IPS DF 19.7 (cell line): ENCODE results near the gene LRRC74A.
A peak's percentile ranks its signal among the peaks of the same experiment; 100 is the strongest.
"Not testable (repeated sequence)": the region's sequence is repeated elsewhere in the genome, so short reads cannot be mapped to it uniquely, and the experiment has no call there.

Source experiments
- DNase-seq: peaks from one replicate; pipeline ENCODE4 v3.0.0-alpha.2; 2013; ENCODE audit warnings: low read depth, low spot score

LRRC74A gene

DNA sequence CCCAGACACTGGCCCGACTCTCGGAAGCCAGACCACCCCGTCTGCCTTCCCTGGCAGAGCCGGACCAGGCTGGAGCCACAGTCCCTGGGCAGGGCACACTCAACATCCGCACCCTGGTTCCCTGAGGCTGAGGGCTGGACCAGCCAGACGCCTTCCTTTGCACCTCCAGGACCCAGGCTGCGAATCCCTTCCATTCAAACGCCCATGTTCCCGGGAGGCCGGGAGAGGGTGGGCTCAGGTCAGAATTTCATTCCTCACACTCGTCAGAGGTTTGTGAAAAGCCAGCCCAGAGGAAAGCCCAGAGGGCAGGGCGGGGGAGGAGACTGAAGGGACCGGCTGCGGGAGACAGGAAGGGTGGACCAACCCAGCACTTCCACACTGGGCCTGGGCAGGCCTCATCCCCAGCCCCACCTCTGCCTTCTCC is 58.7 kb downstream of the LRRC74A start:
- DNase-seq: no peak

GRCh38 chr14:76887191-76887590 is 61.0 kb downstream of the LRRC74A start:
- DNase-seq: no peak

DNA sequence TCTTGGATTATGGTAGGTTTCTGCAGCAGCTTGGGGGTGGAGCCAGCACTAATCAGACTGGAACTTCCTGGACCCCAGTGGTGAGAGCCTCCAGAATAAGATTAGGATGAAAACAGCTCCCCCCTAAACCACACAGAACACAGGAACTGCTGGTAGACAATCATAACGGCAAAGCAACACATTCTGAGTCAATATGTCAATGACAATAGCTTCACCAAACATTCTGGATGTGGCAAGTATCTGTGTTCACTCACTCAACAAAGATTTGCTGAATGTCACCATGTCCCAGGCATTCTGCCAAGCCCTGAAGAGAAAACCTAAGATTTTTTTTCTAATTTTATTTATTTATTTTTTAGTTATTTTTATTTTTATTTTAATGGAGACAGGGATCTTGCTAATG is 65.2 kb downstream of the LRRC74A start:
- no peak for DNase-seq

- DNase-seq: no peak
Measured at GRCh38 chr14:76894308-76894707, 68.1 kb downstream of the LRRC74A start.

DNA sequence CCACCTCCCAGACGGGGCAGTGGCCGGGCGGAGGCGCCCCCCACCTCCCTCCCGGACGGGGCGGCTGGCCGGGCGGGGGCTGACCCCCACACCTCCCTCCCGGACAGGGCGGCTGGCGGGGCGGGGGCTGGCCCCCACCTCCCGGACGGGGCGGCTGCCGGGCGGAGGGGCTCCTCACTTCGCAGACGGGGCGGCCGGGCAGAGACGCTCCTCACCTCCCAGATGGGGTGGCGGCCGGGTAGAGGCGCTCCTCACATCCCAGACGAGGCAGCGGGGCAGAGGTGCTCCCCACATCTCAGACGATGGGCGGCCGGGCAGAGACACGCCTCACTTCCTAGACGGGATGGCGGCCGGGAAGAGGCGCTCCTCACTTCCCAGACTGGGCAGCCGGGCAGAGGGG is 71.8 kb downstream of the LRRC74A start:
- DNase-seq: not testable (repeated sequence)

DNA sequence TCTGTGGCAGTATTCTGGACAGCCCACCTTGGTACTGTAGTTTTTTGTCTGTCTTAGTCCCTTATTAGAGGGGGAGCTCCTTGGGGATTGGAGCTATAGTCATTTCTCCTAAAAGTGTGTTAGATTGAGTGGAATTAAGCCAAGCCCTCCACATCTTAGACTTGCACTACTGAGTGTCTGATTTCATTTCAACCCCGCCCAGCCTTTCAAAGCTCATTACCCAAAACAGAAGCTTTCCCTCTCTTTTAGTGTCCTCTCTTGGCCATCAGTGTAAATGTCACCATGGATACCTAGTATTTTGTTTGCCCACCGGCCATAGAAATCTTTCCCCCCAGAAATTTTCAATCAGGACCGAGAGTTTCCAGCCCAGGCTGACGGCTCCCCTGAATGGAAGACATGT is 74.5 kb downstream of the LRRC74A start:
- no peak for DNase-seq

GRCh38 chr14:76901171-76902055 is 75.2 kb downstream of the LRRC74A start:
- no peak for DNase-seq

- DNase-seq: no peak
Measured at GRCh38 chr14:76902591-76902990, 76.4 kb downstream of the LRRC74A start.

- DNase-seq: no peak
Measured at GRCh38 chr14:76904100-76904739, 78.0 kb downstream of the LRRC74A start.

DNA sequence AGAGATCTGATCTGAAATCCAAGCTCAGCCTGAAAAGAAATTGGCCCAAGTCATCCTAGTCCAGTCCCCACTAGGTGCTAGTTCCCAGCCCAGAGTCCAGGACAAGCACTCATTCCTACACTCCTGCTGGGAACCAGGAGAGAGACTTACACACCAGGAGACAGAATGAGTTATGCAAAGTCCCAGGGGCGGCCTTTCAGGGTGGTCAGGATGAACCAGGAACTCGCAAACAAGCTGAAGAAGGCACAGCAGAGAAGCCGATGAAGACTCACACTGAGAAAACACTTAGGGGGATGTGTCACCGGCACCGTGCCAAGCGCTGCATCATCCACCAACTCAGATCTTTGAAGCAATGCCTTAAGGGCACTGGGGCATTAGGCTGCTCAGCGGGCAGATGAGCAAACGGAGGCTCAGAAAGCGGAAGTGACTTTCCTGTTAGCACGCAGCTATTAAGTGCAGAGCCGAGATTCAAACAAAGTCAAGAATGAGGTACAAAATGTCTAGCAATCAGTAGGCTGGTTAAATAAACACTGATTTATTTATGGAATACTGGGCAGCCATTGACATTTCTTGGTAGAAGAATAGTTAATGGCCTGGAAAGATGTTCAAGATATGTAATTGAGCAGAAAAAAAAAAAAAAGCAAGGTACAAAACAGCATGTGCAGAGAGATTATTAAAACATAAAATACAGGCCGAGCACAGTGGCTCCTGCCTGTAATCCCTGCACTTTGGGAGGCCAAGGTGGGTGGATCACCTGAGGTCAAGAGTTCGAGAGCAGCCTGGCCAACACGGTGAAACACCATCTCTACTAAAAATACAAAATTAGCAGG is 78.7 kb downstream of the LRRC74A start:
- no peak for DNase-seq

DNA sequence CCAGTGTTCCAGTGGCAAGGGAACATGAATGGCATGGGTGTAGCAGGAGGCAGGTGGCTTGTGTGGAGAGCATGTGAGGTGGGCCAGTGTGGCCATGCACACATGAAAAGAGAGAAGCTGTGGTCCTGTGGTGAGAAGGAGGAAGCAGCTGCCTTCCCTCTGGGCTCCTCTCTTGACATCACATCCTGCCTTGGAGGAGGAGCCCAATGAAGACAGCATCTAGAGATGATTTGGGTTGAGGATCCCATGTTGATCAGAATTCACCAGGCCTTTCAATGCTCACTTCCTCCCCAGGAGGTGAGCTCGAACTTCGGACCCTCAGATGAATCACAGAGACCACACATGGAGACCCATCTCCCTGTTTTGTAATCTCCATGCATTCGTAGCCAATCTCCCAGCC is 82.6 kb downstream of the LRRC74A start:
- no peak for DNase-seq

DNA sequence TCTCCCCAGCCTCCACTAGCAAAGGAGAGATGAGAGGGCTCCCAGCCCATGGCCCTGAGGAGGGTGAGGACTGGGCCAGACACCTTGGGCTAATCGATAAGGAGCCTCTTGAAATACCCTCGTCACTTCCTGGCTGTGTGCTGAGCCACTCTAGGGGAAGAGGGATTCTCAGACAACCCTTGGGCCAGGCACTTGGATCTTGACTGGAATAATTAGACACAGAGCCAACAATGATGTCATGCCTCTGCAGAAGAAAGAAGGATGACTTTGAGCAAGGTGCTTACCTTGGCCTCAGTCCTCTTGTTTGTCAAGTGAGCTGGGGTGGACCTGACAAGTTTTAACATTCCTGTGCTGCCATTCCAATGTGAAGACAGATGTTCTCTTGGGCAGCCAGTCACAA is 83.1 kb downstream of the LRRC74A start:
- no peak for DNase-seq

- no peak for DNase-seq
Measured at GRCh38 chr14:76910371-76910890, 84.2 kb downstream of the LRRC74A start.

- no peak for DNase-seq
Measured at GRCh38 chr14:76911473-76911872, 85.3 kb downstream of the LRRC74A start.

DNA sequence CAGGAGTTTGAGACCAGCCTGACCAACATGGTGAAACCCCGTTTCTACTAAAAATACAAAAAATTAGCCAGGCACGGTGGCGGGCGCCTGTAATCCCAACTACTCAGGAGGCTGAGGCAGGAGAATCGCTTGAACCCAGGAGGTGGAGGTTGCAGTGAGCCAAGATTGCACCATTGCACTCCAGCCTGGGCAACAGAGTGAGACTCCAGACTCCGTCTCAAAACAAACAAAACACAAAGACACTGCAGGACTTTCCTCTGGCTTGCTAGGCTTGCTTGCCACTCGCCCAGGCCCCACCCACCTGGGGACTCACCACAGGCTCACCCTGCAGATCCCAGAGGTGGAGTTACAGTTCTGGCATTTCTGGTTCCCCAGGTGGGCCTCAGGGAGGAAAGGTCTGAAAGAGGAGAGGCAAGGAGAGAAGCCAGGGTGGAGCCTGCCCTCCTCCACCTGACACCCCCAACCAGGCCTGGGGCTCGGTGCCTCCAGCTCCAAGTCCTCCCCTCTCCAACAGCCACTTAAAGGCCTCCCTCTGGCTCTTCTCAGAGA is 88.4 kb downstream of the LRRC74A start:
- DNase-seq: not testable (repeated sequence)

- no peak for DNase-seq
Measured at GRCh38 chr14:76916040-76916715, 90.0 kb downstream of the LRRC74A start.

DNA sequence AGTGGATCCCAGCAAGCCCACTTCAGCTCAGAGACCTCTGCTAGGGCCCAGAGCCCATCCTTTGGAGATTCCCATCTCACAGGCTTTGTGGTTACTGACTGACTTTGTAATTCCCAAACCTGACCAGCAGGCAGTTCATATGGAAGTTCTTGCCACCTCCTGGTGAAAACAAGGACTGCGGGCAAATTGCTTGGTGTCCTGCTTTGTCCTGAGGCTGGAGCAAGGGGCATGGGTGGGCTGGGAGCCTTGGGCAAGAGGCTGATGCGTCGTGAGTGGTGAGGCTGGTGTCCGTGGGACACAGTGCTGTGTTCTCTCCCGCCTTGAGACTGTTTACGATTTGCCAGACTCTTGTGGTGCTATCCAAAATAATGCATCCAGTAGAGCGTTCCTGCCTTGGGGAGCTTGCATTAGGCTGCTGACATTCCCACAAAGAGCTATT is 91.0 kb downstream of the LRRC74A start:
- DNase-seq: peak; percentile 88

GRCh38 chr14:76917745-76918255 is 91.6 kb downstream of the LRRC74A start:
- no peak for DNase-seq

DNA sequence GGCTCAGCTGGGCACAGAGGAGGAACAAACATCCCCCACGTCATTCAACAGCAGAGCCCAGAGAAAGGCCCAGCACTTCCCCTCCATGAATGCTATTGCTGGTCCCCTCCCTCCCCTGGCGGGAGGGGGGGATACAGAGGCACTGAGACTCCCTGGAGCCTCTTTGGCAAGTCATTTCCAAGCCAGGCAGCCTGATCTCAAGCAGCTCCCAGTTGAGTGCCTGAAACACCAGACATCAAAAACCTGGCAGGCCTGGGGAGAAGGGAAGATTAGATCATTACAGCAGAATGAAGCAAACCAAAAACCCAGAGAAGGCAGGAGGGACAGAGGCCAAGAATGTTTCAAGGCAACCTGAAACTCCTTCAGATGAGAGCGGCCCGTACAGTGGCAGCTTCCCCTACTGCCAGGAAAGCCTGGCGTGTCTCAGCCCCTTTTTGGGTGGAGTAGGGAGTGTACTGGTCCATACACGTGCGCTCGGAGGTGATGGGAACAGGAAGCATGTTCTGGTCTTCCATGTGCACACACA is 92.1 kb downstream of the LRRC74A start:
- DNase-seq: no peak

GRCh38 chr14:76918782-76919394 is 92.7 kb downstream of the LRRC74A start:
- no peak for DNase-seq
